Liver (tissue), 2 donors: ENCODE measurements around the gene TBX6.

Experiments
- TF ChIP-seq, protein P1 (sequence below): fragments of 150-350 bp; IDR thresholded peaks from 2 replicates; pipeline ENCODE4 v1.5.1; 2017; ENCODE audit warnings: improper control_type of control experiment, low read depth, low read length; ENCODE audit not compliant: missing input control
- TF ChIP-seq, protein P2 (sequence below): IDR thresholded peaks from 2 replicates; pipeline ENCODE4 v1.6.1; 2016; ENCODE audit warnings: antibody characterized with exemption
- TF ChIP-seq, protein P3 (sequence below): IDR thresholded peaks from 2 replicates; pipeline ENCODE4 v1.6.1; 2016; ENCODE audit warnings: antibody characterized with exemption
- TF ChIP-seq, protein P4 (sequence below): IDR thresholded peaks from 2 replicates; pipeline ENCODE4 v1.6.1; 2016; ENCODE audit warnings: antibody characterized with exemption, mild to moderate bottlenecking
- donor health status: healthy.

DNA sequence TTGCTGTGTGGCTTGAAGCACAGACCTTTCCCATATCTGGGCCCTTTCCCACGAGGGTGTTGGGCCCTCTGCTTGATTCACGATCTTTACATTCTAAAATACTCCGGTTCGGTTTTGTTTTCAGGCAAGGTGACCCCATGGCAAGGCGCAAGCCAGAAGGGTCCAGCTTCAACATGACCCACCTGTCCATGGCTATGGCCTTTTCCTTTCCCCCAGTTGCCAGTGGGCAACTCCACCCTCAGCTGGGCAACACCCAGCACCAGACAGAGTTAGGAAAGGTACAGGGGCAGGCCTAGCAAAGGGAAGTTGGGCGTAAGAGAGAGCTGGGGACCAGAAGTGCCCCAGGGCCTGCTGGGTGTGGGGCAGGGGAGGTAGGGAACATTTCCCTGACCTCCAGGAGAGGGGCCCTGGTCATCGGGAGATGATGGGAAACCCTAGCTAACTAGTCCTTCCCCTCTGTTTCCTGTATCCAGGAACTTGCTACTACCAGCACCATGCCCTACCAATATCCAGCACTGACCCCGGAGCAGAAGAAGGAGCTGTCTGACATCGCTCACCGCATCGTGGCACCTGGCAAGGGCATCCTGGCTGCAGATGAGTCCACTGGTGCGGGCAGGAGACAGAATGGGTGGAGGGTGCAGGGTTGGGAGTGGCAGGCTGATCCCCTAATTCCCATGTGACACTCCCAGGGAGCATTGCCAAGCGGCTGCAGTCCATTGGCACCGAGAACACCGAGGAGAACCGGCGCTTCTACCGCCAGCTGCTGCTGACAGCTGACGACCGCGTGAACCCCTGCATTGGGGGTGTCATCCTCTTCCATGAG, 24.8 kb downstream of the TBX6 start:
- TF ChIP-seq, protein P1, sequence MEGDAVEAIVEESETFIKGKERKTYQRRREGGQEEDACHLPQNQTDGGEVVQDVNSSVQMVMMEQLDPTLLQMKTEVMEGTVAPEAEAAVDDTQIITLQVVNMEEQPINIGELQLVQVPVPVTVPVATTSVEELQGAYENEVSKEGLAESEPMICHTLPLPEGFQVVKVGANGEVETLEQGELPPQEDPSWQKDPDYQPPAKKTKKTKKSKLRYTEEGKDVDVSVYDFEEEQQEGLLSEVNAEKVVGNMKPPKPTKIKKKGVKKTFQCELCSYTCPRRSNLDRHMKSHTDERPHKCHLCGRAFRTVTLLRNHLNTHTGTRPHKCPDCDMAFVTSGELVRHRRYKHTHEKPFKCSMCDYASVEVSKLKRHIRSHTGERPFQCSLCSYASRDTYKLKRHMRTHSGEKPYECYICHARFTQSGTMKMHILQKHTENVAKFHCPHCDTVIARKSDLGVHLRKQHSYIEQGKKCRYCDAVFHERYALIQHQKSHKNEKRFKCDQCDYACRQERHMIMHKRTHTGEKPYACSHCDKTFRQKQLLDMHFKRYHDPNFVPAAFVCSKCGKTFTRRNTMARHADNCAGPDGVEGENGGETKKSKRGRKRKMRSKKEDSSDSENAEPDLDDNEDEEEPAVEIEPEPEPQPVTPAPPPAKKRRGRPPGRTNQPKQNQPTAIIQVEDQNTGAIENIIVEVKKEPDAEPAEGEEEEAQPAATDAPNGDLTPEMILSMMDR = no peak
- TF ChIP-seq, protein P2, sequence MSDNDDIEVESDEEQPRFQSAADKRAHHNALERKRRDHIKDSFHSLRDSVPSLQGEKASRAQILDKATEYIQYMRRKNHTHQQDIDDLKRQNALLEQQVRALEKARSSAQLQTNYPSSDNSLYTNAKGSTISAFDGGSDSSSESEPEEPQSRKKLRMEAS = no peak
- TF ChIP-seq, protein P3, sequence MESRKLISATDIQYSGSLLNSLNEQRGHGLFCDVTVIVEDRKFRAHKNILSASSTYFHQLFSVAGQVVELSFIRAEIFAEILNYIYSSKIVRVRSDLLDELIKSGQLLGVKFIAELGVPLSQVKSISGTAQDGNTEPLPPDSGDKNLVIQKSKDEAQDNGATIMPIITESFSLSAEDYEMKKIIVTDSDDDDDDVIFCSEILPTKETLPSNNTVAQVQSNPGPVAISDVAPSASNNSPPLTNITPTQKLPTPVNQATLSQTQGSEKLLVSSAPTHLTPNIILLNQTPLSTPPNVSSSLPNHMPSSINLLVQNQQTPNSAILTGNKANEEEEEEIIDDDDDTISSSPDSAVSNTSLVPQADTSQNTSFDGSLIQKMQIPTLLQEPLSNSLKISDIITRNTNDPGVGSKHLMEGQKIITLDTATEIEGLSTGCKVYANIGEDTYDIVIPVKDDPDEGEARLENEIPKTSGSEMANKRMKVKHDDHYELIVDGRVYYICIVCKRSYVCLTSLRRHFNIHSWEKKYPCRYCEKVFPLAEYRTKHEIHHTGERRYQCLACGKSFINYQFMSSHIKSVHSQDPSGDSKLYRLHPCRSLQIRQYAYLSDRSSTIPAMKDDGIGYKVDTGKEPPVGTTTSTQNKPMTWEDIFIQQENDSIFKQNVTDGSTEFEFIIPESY = no peak
- TF ChIP-seq, protein P4, sequence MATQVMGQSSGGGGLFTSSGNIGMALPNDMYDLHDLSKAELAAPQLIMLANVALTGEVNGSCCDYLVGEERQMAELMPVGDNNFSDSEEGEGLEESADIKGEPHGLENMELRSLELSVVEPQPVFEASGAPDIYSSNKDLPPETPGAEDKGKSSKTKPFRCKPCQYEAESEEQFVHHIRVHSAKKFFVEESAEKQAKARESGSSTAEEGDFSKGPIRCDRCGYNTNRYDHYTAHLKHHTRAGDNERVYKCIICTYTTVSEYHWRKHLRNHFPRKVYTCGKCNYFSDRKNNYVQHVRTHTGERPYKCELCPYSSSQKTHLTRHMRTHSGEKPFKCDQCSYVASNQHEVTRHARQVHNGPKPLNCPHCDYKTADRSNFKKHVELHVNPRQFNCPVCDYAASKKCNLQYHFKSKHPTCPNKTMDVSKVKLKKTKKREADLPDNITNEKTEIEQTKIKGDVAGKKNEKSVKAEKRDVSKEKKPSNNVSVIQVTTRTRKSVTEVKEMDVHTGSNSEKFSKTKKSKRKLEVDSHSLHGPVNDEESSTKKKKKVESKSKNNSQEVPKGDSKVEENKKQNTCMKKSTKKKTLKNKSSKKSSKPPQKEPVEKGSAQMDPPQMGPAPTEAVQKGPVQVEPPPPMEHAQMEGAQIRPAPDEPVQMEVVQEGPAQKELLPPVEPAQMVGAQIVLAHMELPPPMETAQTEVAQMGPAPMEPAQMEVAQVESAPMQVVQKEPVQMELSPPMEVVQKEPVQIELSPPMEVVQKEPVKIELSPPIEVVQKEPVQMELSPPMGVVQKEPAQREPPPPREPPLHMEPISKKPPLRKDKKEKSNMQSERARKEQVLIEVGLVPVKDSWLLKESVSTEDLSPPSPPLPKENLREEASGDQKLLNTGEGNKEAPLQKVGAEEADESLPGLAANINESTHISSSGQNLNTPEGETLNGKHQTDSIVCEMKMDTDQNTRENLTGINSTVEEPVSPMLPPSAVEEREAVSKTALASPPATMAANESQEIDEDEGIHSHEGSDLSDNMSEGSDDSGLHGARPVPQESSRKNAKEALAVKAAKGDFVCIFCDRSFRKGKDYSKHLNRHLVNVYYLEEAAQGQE = no peak
